AG09309 (cell line): Measurements from ENCODE around the gene MIDN.

Experiments used
- DNase-seq: peaks from one replicate; pipeline ENCODE4 v3.0.0-alpha.2; 2010; ENCODE audit warnings: low read depth
- H3K4me3 ChIP-seq: 2 replicates; pipeline ENCODE4 v1.5.1; 2011; ENCODE audit warnings: mild to moderate bottlenecking, low read depth, low read length, moderate library complexity; ENCODE audit not compliant: control insufficient read depth
- CTCF ChIP-seq: IDR thresholded peaks from 2 replicates; pipeline ENCODE4 v1.5.1; 2011; ENCODE audit warnings: mild to moderate bottlenecking, low read depth, low read length, inconsistent platforms; ENCODE audit not compliant: insufficient read depth, control insufficient read depth; ENCODE audit errors: missing control alignments

The MIDN gene

DNA sequence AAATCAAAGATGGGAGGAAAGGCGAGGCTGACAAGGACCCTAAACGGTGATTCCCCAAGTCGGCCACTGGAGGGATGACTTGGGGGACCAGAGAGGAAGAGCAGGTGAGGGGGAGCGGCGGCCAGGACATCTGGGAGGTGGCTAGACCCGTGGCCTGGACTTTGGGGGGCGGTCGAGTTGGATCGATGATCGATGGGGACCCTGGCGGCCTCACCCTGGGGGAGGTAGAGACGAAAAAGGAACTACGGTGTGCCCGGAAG, 13.1 kb downstream of the MIDN start:
- peak overlapping the region; percentile 81 for H3K4me3 ChIP-seq
- TF ChIP-seq CTCF, result peak; percentile 24
- no peak for DNase-seq

DNA sequence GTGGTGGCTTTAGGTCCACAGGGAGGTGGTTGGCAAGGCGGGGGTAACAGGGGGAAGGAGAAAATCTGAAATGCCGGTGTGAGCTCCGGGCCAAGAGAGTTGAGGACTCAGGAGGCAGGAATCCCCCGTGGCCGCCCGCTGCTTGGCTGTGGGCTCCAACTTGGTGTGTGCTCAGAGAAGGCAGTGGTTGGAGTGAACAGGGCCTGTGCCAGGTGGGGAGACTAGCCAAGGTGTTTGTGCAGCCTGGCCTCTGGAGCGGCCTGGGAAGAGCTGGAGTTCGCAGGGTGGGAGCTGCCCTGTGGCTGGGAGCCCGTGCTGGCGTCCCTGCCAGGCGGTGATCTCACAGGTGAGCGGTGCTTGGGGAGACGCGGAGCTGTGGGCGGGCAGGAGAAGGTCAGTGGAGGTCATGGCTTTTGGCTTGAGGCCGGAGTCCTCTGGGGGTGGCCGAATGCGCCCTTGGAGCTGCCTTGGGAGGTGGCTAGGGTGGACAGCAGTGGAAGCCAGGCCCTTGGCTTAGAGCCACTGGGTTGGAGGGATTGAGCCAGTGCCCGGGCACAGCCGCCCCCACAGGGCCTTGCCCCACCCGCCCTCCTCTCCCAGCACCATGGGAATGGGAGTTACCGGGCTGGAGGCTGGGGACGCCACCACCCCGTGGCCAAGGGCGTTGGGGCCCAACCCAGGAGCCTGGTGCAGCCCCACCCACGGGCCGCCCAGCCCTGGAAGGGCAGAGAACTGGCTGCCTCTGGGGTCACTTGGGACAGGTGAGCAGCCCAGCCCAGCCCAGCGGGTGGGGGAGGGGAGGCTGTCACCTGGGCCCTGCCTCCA, 13.6 kb downstream of the MIDN start:
- TF ChIP-seq CTCF, result no peak
- no peak for DNase-seq
- H3K4me3 ChIP-seq, result peak overlapping the region; percentile 81

DNA sequence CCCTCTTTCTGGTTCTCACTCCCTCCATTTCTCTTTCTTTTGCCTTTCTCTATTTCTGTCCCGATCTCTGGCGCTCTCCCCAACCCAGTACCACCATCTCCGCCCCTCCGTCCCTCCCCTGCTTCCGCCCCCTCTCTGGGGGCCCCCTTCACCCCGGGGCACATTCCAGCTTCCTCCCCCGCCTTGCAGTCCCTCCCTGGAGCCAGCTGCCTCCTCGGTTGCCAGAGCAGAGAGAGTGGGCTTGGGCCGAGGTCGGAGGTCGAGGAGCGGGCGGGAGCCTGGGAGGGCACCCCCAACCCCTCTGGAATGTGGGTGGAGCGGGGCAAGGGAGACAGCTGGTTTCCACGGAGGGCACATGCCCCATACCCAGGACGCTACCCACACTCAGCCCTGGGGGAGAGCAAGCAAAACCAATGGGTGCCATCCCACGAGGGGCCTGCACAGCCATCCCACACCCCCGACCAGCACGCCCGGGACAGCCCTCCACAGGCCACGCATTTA, 14.3 kb downstream of the MIDN start:
- no peak for TF ChIP-seq CTCF
- DNase-seq, result no peak
- no peak overlapping the region for H3K4me3 ChIP-seq

DNA sequence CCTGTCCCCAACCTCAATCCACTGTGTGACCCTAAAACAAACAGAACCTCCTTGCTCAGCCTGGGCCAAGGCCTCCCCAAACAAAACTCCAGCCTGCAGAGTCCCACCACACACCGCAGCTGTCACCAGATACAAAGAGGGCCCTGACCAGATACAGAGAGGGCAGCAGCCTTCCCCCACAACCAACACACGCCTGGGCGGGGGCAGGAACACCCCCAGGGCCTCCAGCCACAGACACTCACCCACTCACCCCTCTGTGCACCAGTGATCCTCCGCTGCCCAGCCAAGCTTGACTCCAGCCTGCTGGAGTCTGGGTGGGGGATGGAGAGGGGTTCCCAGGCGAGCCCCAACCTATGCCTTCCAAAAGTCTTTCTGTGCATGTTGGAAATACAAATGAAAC, 14.8 kb downstream of the MIDN start:
- DNase-seq, result no peak
- TF ChIP-seq CTCF, result no peak
- H3K4me3 ChIP-seq, result no peak overlapping the region

- TF ChIP-seq CTCF, result no peak
- H3K4me3 ChIP-seq, result no peak overlapping the region
- no peak for DNase-seq
Measured at GRCh38 chr19:1264801-1265614, 16.6 kb downstream of the MIDN start.

GRCh38 chr19:1265615-1266128, 17.3 kb downstream of the MIDN start:
- peak overlapping the region; percentile 53 for H3K4me3 ChIP-seq
- no peak for DNase-seq
- no peak for TF ChIP-seq CTCF
